CD4-positive, alpha-beta T cell treated with Interleukin-21 for 1 hour (primary cell): Measurements from ENCODE around the gene PCSK7.

Experiments used
- DNase-seq: peaks from one replicate; pipeline ENCODE4 v3.0.0-alpha.2; 2020

The PCSK7 gene

DNA sequence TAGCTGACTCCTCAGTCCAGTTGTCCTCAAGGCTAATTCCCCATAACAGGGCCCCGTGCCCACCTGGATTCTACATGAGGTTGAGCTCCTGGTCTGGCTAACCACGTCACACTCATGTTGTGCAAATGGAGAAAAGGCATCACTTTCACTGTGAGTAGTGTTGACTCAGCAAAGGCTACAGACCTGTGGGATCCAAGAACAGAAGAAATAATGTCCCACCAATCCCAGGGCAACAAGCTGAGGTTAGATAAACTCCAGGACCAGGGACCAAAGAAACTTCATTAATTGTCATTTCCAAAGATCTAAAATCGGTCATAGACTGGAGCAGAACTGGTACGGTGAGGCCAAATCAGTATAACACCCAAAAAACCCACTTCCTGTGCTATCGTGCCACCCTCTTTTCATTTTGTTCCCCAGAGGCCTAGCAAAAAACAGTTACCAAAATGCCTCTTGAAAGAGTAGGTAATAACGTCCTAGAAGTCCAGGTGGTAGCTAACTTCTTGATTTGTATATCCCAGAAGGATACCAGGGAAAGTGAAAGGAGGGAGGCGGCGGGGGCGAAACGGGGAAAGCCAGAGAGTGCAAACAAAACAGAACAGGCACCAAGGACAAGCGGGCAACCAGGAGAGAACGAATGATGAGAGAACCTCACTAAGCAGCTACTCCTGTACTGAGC lies 1.4 kb downstream of the PCSK7 start:
- peak; percentile 67 for DNase-seq

DNA sequence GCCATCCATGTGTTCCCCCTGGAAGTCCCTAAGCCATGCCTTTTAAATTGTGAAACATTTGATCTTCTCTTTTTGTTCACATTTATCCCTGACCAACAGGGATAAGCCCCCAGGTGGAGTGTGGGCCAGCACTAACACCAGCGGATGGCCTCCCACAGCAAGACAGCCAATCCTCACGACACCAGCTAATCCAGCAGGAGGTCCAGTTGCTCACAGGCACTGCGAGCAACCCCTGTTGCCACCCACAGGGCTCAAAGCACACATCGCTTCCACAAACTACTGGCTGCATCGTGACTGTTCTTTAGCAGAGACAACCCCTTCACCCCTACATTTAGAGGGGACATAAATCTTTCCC lies 2.0 kb downstream of the PCSK7 start:
- DNase-seq, result no peak

DNA sequence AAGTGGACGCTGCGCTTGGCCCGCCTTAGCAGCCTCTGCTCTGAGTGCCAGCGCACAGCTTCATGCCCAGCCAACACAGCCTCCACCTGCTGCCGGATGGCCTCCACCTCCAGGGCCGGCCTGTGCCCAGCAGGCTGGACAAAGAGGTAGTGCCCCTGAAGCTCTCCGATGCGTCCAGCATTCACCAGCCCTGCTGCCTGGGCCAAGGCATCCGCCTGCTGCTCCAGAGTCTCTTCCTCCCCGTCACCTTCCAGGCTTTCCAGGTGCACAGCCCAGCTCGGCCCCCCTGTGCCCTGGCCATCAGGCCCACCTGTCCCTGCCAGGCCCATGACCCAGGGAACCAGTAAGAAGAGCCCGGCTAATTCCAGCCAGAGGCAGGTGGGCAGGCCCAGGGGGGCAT lies 2.5 kb downstream of the PCSK7 start:
- DNase-seq, result no peak

DNA sequence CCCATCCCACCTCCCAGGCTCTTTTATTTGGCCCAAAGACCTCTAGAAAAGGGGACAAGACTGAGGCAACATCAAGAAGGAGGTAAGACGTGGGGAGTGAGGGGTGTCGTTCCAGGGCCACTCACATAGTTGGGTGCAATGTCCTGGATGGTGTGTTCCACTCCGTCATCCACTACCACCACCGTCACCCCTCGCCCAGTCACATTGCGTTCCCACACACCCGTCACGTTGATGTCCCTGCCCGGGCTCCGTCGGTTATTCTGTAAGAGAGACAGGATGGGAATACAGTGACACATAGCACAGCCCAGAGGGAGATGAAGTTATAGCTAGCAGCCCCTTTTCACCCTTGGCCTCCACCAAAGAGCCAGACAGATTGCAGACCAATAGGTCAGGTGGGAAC lies 3.8 kb downstream of the PCSK7 start:
- no peak for DNase-seq

DNA sequence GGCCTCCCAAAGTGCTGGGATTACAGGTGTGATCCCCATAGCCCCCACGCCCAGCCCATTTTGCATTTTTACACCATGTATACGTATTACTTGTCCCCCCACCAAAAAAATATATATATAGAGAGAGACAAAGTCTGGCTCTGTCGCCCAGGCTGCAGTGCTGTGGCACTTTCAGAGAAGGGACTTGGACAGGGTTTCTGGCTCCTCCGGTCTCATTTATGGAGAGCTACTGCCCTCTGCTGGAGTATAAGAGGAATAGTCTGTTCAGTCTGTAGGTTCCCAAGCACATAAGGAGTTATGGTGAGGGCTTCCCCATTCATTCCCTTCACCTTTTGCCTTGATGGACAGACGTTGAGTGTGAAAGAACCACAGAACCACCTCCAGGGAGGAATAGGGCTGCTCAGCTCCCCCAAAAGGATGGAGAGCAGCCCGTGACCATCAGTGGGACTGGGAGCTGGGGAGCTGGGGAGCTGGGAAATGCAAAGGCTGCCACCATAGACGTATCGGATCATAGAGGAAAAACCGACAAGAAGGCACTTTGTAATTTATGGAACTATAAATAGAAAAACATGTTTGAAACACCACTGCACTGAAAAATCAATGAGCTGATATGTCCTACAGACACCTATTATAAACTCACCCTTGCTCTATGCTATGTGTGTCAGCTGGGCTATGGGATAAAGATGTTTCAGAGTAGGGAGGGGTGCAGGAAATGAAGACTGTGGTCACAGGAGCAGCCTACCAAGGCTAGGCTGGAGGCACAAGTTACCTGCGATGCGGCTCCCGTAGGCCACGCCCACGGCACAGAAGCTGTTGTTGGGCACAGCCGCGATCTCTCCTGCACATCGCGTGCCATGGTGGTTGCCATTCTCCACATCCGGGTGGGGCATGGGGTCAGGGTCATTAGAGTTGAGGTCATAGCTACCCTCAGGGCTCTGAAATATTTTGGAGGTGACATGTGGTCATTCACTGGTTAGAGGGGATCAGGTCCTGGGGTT lies 5.2 kb downstream of the PCSK7 start:
- DNase-seq, result peak; percentile 80

DNA sequence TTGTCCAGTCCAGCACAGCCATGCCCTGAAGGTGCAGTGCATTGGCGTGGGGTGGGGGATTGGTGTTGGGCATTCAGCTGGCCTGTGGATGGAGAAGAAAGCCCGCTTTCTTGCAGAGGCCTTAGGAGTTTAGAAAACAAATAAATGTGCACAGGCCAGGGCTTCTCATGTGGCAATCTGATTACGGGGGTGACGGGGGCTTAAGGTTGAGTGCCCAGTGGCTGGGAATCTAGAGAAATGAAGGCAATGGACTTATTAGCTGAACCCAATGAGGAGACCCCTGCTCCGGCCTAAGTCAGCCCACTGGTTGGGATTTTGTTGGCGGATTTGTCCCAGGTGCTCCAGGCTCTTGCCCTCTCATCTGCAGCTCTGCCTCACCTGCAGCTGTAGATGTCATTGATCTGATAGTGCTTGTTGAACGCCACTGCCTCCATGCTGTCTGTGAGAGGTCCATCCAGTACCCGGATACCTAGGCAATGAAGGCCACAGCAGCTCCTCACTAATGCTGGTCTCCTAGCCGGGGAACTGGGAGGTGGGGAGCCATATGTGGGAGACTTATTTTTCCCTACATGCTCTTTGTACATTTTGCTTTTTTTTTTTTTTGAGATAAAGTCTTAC lies 6.2 kb downstream of the PCSK7 start:
- DNase-seq, result no peak

DNA sequence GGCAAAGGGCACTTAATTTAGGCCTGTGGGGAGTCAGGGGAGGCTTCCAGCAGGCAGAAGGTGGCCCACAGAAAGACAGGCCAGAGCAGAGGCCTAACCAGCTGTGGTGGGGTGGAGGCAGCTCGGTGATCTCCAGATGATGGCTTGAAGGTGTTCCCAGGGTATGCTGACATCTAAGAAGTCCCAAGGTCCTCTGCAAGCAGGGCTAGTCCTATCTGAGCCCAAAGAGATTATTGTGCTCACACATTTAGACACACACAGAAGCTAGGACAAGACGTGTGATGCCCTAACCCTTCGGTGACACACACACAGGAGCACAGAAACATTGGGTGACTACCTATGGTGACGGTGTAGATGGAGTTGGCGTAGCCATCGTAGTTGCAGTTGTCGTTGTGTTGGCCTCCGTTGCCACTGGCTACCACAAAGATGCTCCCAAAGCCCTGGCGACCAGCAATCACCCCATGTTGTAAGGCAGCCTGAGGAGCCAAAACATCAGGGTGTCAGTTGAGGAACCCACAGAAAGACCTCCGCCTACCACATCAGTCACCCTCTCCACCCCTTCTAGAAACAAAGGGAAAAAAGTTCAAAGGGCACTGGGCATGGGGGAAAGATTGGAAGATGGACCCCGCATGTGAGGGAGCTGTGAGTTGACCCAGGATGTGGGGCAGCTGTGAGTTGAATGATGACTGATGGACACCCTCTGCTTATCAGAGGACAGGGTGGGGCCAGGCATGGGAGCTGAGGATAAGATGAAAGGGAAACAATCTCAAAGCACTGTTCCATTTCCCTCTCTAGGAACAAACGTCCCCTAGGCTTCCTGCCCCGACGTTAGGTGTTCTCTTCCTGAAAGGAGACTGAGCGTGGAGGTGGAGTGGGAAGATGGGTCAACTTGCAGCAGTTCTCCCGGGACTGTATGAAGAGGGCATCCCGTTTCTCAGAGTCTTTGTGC lies 7.9 kb downstream of the PCSK7 start:
- no peak for DNase-seq

DNA sequence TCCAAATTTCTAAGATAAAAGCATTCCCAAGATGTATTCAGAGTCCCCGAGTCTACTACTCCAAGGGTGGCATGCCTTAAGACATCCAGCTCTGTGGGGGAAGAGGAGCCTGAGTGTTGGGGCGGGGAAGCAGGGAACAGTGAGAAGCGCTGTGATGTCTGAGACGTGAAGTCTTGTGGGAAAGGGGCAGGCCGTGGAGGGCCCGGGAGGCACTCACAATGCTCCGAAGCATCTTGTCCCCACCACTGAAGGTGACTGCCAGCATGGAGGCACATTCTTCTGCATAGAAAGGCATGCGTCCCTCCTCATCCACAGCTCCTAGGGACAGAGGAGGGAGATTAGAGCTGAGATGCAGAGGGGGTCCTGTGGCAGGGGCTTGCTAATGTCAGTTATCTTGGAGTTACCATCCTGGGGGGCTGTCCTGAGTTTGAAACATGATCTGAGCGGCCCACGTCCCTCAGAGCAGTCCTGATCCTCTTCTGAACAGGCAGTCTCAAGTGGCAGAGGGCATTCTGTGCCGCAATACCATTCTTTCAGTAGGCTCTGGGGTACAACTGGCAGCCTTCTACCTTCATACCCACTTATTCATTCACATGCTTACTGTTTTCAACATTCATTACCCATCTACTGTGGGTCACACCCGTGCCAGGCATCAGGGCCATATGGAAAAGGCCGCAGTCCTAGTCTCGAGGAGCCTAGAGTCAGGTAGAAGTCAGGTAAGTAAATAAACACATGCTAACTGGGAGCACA lies 8.7 kb downstream of the PCSK7 start:
- DNase-seq, result no peak

DNA sequence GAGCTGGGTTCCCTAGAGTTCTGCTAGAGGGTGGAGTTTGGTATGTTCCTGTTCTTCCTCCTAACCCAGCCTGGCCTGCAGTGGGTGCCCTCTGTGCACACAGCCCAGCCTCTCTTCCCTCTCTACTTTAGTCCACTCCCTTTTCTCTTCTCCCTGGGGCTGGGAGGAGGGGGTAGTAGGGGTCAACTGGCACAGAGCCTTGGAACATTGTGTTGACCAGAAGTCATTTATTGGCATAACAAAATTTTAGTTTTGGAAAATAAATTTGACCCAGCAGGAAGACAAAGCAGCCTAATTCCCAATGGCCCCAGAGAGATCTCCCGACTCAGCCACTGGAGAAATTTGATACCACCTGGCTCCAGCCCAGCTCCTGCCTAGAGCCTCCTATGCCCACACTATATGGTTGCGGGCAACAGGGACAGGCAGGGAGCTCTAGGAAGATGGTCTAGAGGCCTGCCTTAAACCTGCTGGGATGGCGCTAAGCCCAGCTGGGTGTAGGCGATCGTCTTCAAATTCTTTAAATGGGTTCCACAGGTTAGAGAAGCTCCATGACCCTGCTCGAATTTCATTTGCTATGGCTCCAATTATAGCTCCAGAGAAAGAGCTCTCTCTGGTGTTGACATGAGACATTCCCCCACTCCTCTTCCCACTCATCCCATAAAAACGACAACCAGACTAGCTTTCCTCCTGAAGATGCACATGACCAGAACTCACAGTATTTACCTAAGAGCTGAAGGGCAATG lies 9.9 kb downstream of the PCSK7 start:
- DNase-seq, result no peak

DNA sequence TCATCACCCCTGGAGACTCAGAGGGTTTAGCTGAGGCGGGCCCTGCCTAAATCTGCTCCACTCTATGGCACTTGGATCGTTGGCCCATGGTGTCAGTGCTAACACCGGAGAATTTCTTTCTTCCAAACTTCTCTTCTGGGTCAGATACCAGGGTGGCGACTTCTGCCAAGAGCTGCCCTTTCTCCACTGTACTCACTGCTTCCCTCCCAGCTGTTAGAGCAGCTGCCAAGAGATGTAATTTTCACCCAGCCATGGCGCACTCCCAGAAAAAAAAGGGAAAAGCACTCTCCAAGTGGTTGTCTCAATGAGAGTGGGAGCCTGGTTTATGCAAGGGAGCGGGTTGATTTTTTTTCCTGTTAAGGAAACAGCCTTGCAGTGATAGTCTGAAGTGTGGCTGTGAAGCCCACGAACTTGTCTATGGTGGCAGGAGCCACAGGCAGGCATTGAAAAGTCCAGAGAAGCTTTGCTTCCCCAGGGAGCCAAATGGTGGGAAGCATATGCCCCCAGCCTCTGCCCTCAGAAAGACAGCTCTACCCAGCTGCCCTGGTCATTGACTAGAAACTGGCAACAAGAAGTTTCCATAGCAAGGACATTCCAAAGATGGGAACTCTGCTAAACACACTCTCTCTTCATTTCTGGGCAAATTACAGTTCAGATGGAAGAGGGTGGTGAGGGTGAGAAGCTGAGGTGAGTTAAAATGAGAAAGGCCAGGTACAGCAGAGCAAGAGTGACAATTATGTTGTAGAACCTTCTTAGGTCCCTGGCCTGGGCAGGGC lies 10.7 kb downstream of the PCSK7 start:
- DNase-seq, result no peak

DNA sequence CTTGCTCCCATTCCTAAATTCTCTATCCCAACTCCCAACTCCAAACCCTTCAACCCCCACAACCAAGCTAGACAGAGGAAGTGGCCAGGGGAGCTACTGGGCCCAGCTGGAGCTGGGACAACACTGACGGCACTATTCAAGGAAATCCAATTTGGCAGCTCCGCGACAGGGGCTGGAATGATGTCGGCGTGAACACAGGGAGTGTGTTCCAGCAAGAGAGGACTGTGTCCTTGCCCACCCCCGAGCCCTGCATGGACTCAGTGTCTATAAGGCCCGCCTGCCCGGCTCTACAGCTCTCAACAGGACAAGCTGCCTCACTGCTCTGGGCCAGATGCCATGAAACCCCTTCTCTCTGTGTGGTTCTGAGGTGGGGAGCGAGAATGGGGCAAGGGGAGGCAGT lies 11.3 kb downstream of the PCSK7 start:
- DNase-seq, result no peak

DNA sequence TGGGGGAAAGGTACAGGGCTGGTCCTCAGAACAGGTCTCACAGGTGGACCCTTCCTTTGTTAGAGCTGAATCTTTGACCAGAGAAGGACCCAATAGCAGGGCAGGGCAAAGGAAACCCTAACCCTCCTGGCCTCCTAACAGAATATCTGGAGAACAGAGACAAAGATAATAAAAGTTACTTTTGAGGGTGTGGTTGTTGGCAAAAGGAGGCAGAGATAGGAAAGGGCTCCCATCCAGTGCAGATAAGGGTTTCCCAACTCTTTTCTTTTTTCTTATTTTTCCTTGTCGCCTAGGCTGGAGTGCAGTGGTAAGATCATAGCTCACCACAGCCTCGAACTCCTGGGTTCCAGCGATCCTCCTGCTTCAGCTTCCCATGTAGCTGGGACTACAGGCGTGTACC lies 11.9 kb downstream of the PCSK7 start:
- no peak for DNase-seq

DNA sequence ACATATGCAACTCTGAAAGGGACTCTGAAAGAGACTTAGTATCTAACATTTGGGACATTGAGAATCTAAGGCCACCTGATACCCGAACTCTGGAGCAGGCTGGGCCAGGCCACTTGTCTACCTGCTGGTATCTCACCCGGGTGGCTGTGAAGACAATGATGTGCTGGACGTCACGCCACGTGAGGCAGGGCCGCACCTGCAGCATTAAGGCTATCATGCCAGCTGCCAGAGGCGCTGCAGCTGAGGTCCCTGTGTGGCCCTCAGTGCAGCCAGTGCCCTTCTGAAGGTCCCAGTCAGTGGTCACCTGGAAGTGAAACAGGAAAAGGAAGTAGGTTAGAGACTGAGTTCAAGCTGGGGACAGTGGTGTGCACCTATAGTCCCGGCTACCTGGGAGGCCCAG lies 12.4 kb downstream of the PCSK7 start:
- DNase-seq, result no peak

DNA sequence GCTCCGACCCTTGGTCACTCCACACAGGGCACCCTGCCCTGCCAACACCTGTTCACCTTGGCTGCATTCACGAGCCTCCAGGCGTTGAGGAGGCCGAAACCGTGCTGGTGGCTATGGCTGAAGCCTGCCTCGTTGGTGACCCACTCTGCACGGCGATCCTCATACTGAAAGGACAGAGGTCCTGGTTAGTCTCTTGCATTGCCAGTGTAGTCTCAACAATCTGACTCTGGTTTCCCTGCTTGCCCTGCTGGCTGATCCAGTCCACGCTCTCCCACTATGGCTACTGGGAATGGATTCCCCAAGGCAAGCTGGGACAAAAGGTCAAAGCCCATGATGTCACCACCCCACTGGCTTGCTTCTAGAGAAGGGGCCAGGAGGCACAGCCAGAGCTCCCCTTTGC lies 12.9 kb downstream of the PCSK7 start:
- DNase-seq, result no peak

DNA sequence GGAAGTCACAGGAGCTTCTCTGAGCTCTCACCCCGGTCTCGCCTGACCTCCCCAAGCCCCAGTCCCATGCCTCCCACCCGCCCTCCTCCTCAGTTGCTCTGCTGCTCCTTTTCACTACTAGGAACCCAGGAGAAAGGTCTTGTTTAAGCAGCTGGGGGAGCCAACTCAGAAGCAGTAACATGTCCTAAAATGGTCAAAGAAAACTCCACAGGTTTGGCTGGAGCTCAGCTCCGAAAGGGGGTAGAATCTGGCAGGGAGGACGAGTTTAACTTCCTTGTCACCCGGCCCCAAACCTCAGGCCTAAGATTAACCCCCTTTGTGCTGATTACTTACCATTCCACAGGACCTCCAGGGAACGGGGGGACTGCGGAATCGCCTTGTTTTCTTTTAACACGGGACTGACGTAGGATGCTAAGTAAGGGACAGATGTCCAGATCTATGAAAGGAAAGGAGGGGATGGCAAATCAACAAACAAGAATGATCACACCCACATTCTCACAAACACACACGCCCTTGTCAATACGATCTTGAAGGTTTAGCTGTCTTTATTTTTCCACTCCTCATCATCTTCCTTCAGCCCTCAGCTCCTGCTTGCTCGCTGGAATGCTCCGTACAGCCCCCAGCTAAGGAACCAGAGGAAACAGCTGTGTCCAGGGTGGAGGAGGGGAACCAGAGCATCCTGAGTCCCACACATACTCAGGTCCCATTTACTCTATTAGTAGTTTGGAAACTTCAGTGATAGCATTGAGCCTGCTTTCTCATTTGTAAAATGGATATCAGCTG lies 13.5 kb downstream of the PCSK7 start:
- DNase-seq, result no peak

DNA sequence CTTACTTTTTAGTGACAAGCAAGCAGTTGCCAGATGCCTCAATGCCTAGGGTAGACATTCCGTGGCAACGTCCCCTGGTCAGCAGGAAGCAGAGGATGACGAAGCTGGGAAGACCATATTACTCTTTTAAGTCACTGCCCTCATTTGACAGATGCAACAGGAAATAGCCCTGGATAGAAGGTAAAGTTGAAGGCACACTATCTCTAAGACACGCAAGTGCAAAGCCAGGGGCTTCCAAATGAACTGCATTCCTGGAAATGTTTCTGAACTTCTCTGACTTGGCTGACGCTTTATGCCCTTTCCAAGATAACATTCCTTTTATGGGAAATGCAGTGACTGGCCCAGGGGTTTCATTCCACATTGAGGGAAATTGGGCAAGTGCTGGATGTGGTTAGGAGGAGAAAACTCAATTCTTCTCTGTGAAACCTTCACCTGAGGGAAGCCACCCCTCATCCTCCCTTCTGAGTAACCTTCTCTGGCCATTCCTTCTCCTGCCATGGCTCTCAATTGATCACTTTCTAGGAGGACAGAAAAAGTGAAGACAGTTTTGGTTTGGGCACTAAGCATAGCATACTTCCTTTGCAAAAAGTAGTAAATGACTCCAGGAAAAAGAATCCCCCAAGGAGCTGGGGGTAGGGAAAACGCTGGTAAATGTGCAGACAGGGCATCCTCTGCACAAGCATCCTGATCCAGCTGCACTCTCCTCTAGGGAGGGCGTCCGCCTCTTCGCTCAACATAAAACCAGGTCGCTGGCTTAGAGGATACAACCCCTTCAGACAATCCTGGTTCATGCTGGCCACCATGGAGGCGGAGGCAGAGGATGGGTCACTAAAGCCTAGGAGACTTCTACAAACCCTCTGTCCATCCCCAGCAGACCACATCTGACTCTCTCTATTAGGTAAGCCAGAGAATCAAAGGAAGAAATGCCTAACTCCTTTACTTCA lies 14.5 kb downstream of the PCSK7 start:
- no peak for DNase-seq

DNA sequence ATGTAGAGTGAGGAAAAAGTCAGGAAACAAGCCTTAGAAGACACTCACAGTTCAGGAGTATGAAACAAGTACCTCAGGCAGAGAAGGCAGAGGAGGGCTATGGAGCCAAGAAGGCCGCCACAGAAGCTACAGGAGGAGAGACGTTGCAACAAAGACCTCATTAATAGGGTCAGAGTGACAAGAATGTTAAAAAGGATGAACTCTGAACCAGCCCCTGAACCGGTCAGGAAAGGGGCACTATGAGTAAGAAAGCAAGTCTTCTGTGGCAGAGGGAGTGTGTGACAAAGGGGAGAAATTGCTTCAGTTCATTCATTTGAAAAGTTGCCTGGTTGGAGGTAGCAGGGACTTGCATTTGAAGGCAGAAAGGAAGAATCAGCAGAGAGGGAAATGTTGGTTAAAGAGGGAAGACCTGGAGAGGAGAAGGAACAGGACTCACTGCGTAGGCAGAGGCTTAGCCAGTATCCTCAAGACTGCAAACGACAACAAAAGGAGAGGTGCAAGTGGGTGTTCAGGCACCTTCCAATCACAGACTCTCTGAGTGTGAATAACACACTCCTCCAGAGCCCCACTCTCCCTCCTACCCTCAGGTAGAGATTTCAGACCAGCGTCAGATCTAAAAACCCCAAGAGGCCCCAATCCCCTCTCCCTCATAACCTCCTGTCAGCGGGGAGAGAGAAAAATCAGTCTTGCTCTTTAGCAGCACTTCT lies 17.3 kb downstream of the PCSK7 start:
- no peak for DNase-seq
